ENCODE results near the gene MGAT5. TPM values are rescaled to one million over a fixed set of nuclear protein-coding genes. Genes with fewer than 3 reads are reported as not detected.

The MGAT5 gene
- total RNA-seq, 1 experiment from 2014 or later, result 34.0 TPM

GRCh38 chr2:134401081-134401497 is 147.2 kb downstream of the MGAT5 start:
- POLR2A ChIA-PET, result no interaction called here
- no TSS peak for BruUV-seq (replicated peaks)

More at GRCh38 chr2:134401081-134401497, 147.2 kb downstream of the MGAT5 start:
- intact Hi-C loops (cut with micrococcal nuclease), result no loop called here
- CTCF ChIA-PET, result no interaction called here
- H3K4me3 ChIP-seq (replicated peaks in 1 of 2; ENCODE audit: low read depth in 1 of 2, low read length in 2 of 2), result no peak overlapping the region
- no peaks in the 10 kb centered on the region for H3K79me2 ChIP-seq (ENCODE audit: insufficient read depth, low read length)
- H4K20me1 ChIP-seq (ENCODE audit: insufficient read depth), result no peaks in the 10 kb centered on the region
- no peak overlapping the region for H3K27ac ChIP-seq (ENCODE audit: low read depth, low read length)
- no peak overlapping the region for H3K4me2 ChIP-seq (ENCODE audit: low read length)
- ATAC-seq (no peak), DNase-seq (ENCODE audit: low read depth, low spot score) (no peak)
- no peak overlapping the region for H2AFZ ChIP-seq (ENCODE audit: low read depth, low read length, poor library complexity, severe bottlenecking)
- RAD21 ChIA-PET (ENCODE audit: low non-redundant PET in 1 of 2, low total read pairs in 2 of 2, uncharacterized antibody in 2 of 2, unreplicated experiment in 2 of 2), result no interaction called here
- H3K9ac ChIP-seq (ENCODE audit: low read length), result no peak overlapping the region
- no peaks in the 10 kb centered on the region for H3K9me2 ChIP-seq (ENCODE audit: insufficient read depth)
- no peaks in the 10 kb centered on the region for H3K27me3 ChIP-seq (ENCODE audit: insufficient read depth, low read length)
- no peaks in the 10 kb centered on the region for H3K36me3 ChIP-seq (ENCODE audit: control insufficient read depth in 1 of 2, insufficient read depth in 2 of 2, low read length in 2 of 2)
- TF ChIP-seq RAD21 (IDR thresholded peaks at IDR 0.05; ENCODE audit: low read depth) (no peak), POLR2A (IDR thresholded peaks at IDR 0.05; ENCODE audit: borderline replicate concordance, extremely low read depth, insufficient read depth, insufficient read length) (no peak), SIN3A (IDR thresholded peaks at IDR 0.05; ENCODE audit: low read depth) (no peak), TCF7L2 (IDR thresholded peaks at IDR 0.05; ENCODE audit: borderline replicate concordance, extremely low read depth, insufficient read depth, insufficient read length) (no peak), ZFX (IDR thresholded peaks at IDR 0.05) (no peak), YY1 (IDR thresholded peaks at IDR 0.05; ENCODE audit: extremely low read depth, insufficient replicate concordance, low read depth, low read length) (no peak), ATF3 (IDR thresholded peaks at IDR 0.05) (no peak), SP1 (IDR thresholded peaks at IDR 0.05; ENCODE audit: low read depth) (no peak), EGR1 (IDR thresholded peaks at IDR 0.05; ENCODE audit: low read depth) (no peak), JUND (IDR thresholded peaks at IDR 0.05) (no peak), EZH2 (IDR thresholded peaks at IDR 0.05) (no peak), CTCF (IDR thresholded peaks at IDR 0.05 in 2 of 3, conservative IDR thresholded peaks at IDR 0.05 in 1 of 3; ENCODE audit: borderline replicate concordance in 1 of 3, insufficient read depth in 1 of 3, low read depth in 2 of 3, low read length in 2 of 3) (no peak), POLR2AphosphoS5 (IDR thresholded peaks at IDR 0.05; ENCODE audit: low read depth, low read length) (no peak)
- TF ChIP-seq, protein P1, sequence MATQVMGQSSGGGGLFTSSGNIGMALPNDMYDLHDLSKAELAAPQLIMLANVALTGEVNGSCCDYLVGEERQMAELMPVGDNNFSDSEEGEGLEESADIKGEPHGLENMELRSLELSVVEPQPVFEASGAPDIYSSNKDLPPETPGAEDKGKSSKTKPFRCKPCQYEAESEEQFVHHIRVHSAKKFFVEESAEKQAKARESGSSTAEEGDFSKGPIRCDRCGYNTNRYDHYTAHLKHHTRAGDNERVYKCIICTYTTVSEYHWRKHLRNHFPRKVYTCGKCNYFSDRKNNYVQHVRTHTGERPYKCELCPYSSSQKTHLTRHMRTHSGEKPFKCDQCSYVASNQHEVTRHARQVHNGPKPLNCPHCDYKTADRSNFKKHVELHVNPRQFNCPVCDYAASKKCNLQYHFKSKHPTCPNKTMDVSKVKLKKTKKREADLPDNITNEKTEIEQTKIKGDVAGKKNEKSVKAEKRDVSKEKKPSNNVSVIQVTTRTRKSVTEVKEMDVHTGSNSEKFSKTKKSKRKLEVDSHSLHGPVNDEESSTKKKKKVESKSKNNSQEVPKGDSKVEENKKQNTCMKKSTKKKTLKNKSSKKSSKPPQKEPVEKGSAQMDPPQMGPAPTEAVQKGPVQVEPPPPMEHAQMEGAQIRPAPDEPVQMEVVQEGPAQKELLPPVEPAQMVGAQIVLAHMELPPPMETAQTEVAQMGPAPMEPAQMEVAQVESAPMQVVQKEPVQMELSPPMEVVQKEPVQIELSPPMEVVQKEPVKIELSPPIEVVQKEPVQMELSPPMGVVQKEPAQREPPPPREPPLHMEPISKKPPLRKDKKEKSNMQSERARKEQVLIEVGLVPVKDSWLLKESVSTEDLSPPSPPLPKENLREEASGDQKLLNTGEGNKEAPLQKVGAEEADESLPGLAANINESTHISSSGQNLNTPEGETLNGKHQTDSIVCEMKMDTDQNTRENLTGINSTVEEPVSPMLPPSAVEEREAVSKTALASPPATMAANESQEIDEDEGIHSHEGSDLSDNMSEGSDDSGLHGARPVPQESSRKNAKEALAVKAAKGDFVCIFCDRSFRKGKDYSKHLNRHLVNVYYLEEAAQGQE (IDR thresholded peaks at IDR 0.05; ENCODE audit: low read depth), result no peak
- no peaks in the 10 kb centered on the region for H3K9me3 ChIP-seq (ENCODE audit: control insufficient read depth in 1 of 2, insufficient read depth in 1 of 2, low read depth in 1 of 2, low read length in 2 of 2)
- H3K4me1 ChIP-seq (ENCODE audit: control insufficient read depth in 1 of 2, insufficient read depth in 2 of 2, low read length in 2 of 2), result peaks cover 0 to 5% of the 10 kb centered on the region in 2 experiments; a peak in 1 of 4 replicates

Measured in HCT116 (cell line).